DOHH2 (cell line): ENCODE measurements around the gene RPUSD2.

Experiments
- CTCF ChIP-seq: fragments of 200-600 bp; sonication (generic); IDR thresholded peaks from one replicate; pipeline ENCODE4 v1.5.1; 2014; ENCODE audit warnings: antibody characterized with exemption, mild to moderate bottlenecking, low read depth, low read length; ENCODE audit not compliant: poor library complexity, severe bottlenecking
- EZH2phosphoT487 ChIP-seq: fragments of 200-600 bp; sonication (generic); IDR thresholded peaks from 2 replicates; pipeline ENCODE4 v1.6.1; 2017; ENCODE audit warnings: borderline replicate concordance, mild to moderate bottlenecking, antibody characterized with exemption, low read length, moderate library complexity, mixed read lengths

GRCh38 chr15:40590667-40591050, 21.6 kb downstream of the RPUSD2 start:
- TF ChIP-seq CTCF (no peak), EZH2phosphoT487 (no peak)
